Nucleus accumbens (tissue), 56 donors: ENCODE measurements around the gene PLD1.
"Not testable (repeated sequence)": the region's sequence is repeated elsewhere in the genome, so short reads cannot be mapped to it uniquely, and the experiment has no call there.

Experiments used
- DNase-seq, 56 donors: peaks; one replicate each; lab custom pipeline; 2025; lab: John Stamatoyannopoulos, UW

PLD1 gene

GRCh38 chr3:171821778-171822358 lies 11.6 kb upstream of the PLD1 start:
- DNase-seq: no peak

- DNase-seq: no peak
Measured at GRCh38 chr3:171821044-171821443, 10.8 kb upstream of the PLD1 start.

GRCh38 chr3:171817074-171817800 lies 7.0 kb upstream of the PLD1 start:
- DNase-seq: no peak

- DNase-seq: no peak
Measured at GRCh38 chr3:171815973-171816595, 5.8 kb upstream of the PLD1 start.

GRCh38 chr3:171814662-171815061 lies 4.4 kb upstream of the PLD1 start:
- not testable (repeated sequence) for DNase-seq

- DNase-seq: no peak
Measured at GRCh38 chr3:171813897-171814460, 3.7 kb upstream of the PLD1 start.

GRCh38 chr3:171813278-171813896 lies 3.1 kb upstream of the PLD1 start:
- no peak for DNase-seq

- DNase-seq: no peak
Measured at GRCh38 chr3:171812811-171813210, 2.5 kb upstream of the PLD1 start.

- DNase-seq: no peak
Measured at GRCh38 chr3:171811913-171812335, 1.6 kb upstream of the PLD1 start.

GRCh38 chr3:171811295-171811912 lies 1.1 kb upstream of the PLD1 start:
- DNase-seq: no peak

- DNase-seq: no peak
Measured at GRCh38 chr3:171810629-171811294, 479 bp upstream of the PLD1 start.

- no peak for DNase-seq
Measured at GRCh38 chr3:171809611-171809860, 747 bp downstream of the PLD1 start.

GRCh38 chr3:171807806-171808205 lies 2.5 kb downstream of the PLD1 start:
- DNase-seq: no peak

- no peak for DNase-seq
Measured at GRCh38 chr3:171807129-171807675, 3.1 kb downstream of the PLD1 start.

GRCh38 chr3:171806200-171807128 lies 3.8 kb downstream of the PLD1 start:
- no peak for DNase-seq

- DNase-seq: no peak
Measured at GRCh38 chr3:171805687-171806086, 4.6 kb downstream of the PLD1 start.

- no peak for DNase-seq
Measured at GRCh38 chr3:171804618-171805389, 5.5 kb downstream of the PLD1 start.

GRCh38 chr3:171803044-171803443 lies 7.2 kb downstream of the PLD1 start:
- no peak for DNase-seq
